Effector memory CD4-positive, alpha-beta T cell (primary cell): Measurements from ENCODE around the gene VEGFB.

ENCODE experiments used
- DNase-seq, 3 donors: peaks; one replicate each; pipeline ENCODE4 v3.0.0-alpha.2; 2020
- H3K27ac ChIP-seq: 2 replicates; pipeline ENCODE4 v1.7.0; 2013; ENCODE audit warnings: mild to moderate bottlenecking, low read length, moderate library complexity; ENCODE audit not compliant: insufficient read depth, poor library complexity, severe bottlenecking
- H3K27me3 ChIP-seq: replicated peaks from 2 replicates; pipeline ENCODE4 v1.7.0; 2013; ENCODE audit warnings: mild to moderate bottlenecking, low read length; ENCODE audit not compliant: insufficient read depth, control insufficient read depth, poor library complexity, severe bottlenecking
- H3K36me3 ChIP-seq: 2 replicates; pipeline ENCODE4 v1.7.0; 2013; ENCODE audit warnings: mild to moderate bottlenecking, low read length, moderate library complexity; ENCODE audit not compliant: control insufficient read depth, insufficient read depth
- H3K4me1 ChIP-seq: 2 replicates; pipeline ENCODE4 v1.7.0; 2013; ENCODE audit warnings: low read length, mild to moderate bottlenecking; ENCODE audit not compliant: control insufficient read depth, insufficient read depth, poor library complexity, severe bottlenecking
- H3K4me3 ChIP-seq: 2 replicates; pipeline ENCODE4 v1.7.0; 2013; ENCODE audit warnings: low read length, low read depth, mild to moderate bottlenecking; ENCODE audit not compliant: insufficient read depth, poor library complexity, severe bottlenecking
- H3K9me3 ChIP-seq: 2 replicates; pipeline ENCODE4 v1.7.0; 2013; ENCODE audit warnings: mild to moderate bottlenecking, low read length, moderate library complexity; ENCODE audit not compliant: control insufficient read depth

VEGFB gene

DNA sequence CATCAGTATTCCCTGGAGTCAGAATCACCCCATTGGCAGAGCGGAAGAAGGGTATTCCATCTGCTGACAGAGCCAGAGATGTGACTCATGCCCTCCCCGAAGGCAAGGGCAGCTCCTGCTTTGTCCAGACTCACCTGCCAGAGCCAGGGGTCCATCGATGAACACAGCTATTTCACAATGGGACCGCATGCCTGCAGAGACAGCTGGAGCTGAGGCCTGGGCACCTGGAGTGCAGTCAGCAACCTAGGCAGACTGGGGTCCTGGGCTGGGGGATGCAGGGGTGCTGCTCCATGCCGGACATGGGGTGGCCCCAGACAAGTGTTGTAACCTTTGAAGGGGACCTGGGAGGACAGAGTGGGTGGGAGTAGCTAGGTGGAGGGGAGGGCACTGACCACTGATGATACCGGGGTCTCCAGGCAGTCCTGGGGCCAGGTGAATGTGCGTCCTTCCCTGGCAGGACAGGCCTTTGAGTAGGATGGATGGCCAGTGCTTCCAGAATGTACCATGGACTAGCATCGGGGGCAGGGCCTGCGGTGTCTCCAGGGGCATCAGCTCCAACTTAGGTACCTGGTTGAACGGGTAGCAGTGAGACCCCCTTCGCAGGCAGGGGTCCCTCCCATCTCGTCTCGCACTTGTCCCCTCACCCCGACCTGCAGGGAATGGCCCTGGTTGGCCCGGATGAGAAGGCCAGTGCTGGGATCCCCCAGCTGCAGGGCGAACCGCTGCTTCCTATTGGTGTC lies 10.1 kb upstream of the VEGFB start:
- Histone ChIP-seq H3K9me3 (no peaks in the 10 kb centered on the region), H3K36me3 (peaks cover 32% of the 10 kb centered on the region), H3K27me3 (no peaks in the 10 kb centered on the region), H3K4me3 (no peak overlapping the region), H3K4me1 (peaks cover 30% of the 10 kb centered on the region), H3K27ac (no peak overlapping the region)
- DNase-seq: no peak

- Histone ChIP-seq H3K36me3 (peaks cover 25% of the 10 kb centered on the region), H3K9me3 (no peaks in the 10 kb centered on the region), H3K4me1 (peaks cover 37% of the 10 kb centered on the region), H3K27me3 (no peaks in the 10 kb centered on the region), H3K27ac (peak overlapping the region; percentile 82), H3K4me3 (peak overlapping the region; percentile 80)
- no peak for DNase-seq
Measured at GRCh38 chr11:64224891-64225607, 9.3 kb upstream of the VEGFB start.

GRCh38 chr11:64225608-64226506 lies 8.5 kb upstream of the VEGFB start, which contains the start of the genes NUDT22 and TRPT1:
TSS of gene NUDT22 (plus strand) at chr11:64226274. CDS start at chr11:64226653, 379 bp downstream.
TSS of gene TRPT1 (minus strand) at chr11:64226186. CDS start at chr11:64225860, 326 bp downstream.
- Histone ChIP-seq H3K27me3 (no peaks in the 10 kb centered on the region), H3K9me3 (no peaks in the 10 kb centered on the region), H3K4me3 (peak within 1 kb of the TSS; percentile 80), H3K27ac (peak within 1 kb of the TSS; percentile 82), H3K36me3 (peaks cover 17% of the 10 kb centered on the region), H3K4me1 (peaks cover 40% of the 10 kb centered on the region)
- DNase-seq: peak; percentile 78 to 84 (median 84)

GRCh38 chr11:64226507-64227051 lies 7.8 kb upstream of the VEGFB start:
- Histone ChIP-seq H3K4me3 (peak overlapping the region; percentile 80), H3K27me3 (no peaks in the 10 kb centered on the region), H3K9me3 (no peaks in the 10 kb centered on the region), H3K36me3 (peaks cover 11% of the 10 kb centered on the region), H3K4me1 (peaks cover 43% of the 10 kb centered on the region), H3K27ac (peak overlapping the region; percentile 82)
- DNase-seq: peak; percentile 43 to 52 (median 52)

GRCh38 chr11:64227405-64227956 lies 6.9 kb upstream of the VEGFB start:
- peak overlapping the region; percentile 80 for H3K4me3 ChIP-seq
- no peak for DNase-seq
- peaks cover 43% of the 10 kb centered on the region for H3K4me1 ChIP-seq
- H3K36me3 ChIP-seq: peaks cover 11% of the 10 kb centered on the region
- peak overlapping the region; percentile 82 for H3K27ac ChIP-seq
- H3K9me3 ChIP-seq: no peaks in the 10 kb centered on the region
- no peaks in the 10 kb centered on the region for H3K27me3 ChIP-seq

- Histone ChIP-seq H3K4me3 (no peak overlapping the region), H3K27me3 (no peaks in the 10 kb centered on the region), H3K9me3 (no peaks in the 10 kb centered on the region), H3K4me1 (peaks cover 50% of the 10 kb centered on the region), H3K27ac (peak overlapping the region; percentile 85), H3K36me3 (no peaks in the 10 kb centered on the region)
- no peak for DNase-seq
Measured at GRCh38 chr11:64229090-64229743, 5.2 kb upstream of the VEGFB start.

- Histone ChIP-seq H3K9me3 (no peaks in the 10 kb centered on the region), H3K4me3 (peak overlapping the region; percentile 83), H3K27me3 (no peaks in the 10 kb centered on the region), H3K27ac (peak overlapping the region; percentile 85), H3K36me3 (no peaks in the 10 kb centered on the region), H3K4me1 (peaks cover 50% of the 10 kb centered on the region)
- no peak for DNase-seq
Measured at GRCh38 chr11:64229744-64230170, 4.6 kb upstream of the VEGFB start.

DNA sequence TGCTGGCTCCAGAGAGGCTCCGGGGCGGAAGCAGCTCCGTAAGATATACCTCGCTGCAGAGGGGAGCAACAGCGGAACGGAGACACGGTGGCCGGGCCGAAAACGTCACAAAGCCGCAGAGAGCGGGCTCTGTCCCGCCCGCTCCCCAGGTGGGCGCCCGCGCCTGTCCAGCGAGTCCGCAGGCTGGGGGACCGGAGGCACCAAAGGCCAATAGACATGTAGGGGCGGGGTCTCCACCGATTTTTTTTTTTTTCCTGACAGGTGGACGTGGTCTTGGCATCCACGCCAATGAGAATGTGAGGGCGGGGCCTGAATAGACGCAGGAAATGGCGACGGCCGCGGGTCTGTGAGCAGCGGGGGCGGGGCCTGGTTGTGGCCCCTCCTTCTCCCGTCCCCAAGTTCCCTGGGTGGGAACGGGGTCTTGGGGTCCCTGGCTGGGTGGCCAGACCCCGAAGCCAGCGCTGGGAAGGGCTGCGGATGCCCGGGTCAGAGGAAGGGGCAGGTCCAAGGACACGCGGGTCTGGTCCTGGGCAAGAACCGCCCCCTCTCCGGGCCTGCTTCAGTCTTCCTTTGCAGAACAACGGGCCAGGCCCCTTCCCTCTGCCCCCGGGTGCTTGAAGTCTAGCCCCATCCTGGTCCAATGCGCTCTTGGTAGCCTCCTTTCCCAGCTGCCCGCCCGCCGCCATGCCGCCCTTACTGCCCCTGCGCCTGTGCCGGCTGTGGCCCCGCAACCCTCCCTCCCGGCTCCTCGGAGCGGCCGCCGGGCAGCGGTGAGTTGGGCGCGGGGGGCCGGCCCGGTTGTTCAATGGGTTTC lies 4.0 kb upstream of the VEGFB start, which contains the start of gene DNAJC4:
Gene DNAJC4, plus strand, starts transcription at position 378 of the 814 bp plus-strand sequence. Its CDS starts 307 bp downstream, at position 685.
- no peaks in the 10 kb centered on the region for H3K36me3 ChIP-seq
- no peaks in the 10 kb centered on the region for H3K9me3 ChIP-seq
- no peaks in the 10 kb centered on the region for H3K27me3 ChIP-seq
- H3K27ac ChIP-seq: peak within 1 kb of the TSS; percentile 85
- peaks cover 49% of the 10 kb centered on the region for H3K4me1 ChIP-seq
- peak within 1 kb of the TSS; percentile 83 for H3K4me3 ChIP-seq
- DNase-seq: peak; percentile 77 to 85 (median 80)
